Stimulated activated naive CD4-positive, alpha-beta T cell treated with Interleukin-2 at 50 U/mL for 16 hours (primary cell): ENCODE measurements around the gene MRTFA.
"Not testable (repeated sequence)": the region's sequence is repeated elsewhere in the genome, so short reads cannot be mapped to it uniquely, and the experiment has no call there.

Source experiments
- DNase-seq: peaks from one replicate; lab custom pipeline; 2025; lab: John Stamatoyannopoulos, UW

Gene MRTFA

DNA sequence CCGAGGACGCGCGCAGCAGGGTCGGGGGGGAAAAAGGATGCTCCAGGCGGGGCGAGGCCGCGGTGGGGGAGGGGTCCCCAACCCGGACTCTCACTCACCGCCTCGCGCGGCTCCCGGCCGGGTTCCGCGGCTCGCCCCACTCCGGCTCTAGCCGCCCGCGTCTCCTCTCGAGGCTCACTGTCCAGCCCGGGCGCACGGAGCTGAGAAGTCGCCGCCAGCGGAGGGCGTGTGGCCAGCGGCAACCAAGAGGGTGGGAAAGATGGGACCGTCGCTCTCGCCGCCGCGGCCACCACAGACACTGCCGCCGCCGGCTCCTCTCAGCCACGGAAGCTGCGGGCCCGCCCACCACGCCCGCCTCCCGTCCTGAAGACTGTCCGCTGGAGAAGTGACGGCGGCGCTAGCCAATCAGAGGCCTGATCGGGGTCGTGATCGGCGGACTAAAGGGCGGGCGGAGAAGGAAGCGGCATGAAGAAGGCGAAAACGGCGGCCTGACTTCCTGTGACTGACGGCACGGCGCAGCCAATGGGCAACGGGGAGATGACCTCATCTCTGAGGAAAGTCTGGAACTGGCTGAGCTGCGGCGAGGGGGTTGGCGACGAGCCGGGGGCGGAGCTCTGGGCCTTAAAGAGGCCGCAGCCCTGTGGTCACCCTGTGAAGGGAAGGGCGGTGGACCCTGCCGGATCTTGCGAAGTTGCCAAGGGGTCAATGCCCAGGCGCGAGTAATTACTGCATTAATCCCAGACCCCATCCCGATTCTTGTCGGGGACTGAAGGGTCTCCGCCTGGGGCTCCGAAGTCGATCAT is at the start of gene MRTFA:
Gene MRTFA, minus strand, starts transcription at position 340 of the 803 bp plus-strand sequence.
- peak; percentile 100 for DNase-seq

DNA sequence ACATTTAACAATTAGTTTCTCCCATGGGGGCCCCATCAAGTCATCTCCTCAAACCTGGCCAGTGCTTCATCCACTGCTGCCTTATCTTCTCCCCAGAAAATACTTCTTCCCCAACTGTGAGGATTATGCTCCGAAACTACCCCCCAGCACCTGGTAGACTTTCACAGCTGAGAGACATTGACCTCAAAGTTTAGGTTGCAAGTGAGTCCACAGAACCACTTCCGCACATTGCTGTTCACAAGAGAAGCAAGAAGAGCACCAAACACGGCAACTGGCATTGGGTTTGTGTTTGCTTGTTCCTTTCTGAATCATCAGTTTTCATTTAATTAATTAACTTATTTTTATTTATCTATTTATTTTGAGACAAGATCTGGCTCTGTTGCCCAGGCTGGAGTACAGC is 48.9 kb upstream of the MRTFA start:
- no peak for DNase-seq

DNA sequence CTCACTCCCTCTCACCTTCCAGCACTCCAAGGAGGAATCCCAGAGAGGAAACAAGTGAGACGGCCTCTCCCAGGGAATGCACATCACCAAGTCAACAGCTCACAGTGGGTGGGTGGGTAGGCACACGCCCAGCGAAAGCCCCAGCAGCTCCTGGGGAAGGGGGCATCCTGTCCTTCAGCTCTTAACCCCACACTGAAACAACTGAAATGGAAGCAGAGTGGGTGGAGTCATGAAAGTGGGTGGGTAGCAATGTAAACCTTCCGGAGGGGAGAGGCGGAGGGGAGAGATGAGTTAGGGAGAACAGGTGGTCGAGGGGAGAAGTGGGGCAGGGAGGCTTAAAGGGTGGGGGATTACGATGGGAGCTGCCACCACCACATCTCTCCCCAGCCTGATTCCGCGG is 48.2 kb upstream of the MRTFA start:
- DNase-seq: no peak

DNA sequence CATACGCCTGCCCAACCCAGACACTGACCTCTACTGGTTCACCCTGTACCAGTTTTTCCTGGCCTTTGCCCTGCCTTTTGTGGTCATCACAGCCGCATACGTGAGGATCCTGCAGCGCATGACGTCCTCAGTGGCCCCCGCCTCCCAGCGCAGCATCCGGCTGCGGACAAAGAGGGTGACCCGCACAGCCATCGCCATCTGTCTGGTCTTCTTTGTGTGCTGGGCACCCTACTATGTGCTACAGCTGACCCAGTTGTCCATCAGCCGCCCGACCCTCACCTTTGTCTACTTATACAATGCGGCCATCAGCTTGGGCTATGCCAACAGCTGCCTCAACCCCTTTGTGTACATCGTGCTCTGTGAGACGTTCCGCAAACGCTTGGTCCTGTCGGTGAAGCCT is 44.9 kb upstream of the MRTFA start:
- no peak for DNase-seq

DNA sequence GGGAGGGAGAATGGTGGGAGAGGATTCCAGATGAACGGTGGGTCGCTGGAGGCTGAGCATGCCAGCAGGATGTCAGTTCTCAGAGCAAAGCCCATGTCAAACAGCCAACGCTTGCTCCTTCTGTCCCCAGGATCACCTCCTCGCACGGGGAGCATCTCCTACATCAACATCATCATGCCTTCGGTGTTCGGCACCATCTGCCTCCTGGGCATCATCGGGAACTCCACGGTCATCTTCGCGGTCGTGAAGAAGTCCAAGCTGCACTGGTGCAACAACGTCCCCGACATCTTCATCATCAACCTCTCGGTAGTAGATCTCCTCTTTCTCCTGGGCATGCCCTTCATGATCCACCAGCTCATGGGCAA is 44.3 kb upstream of the MRTFA start:
- DNase-seq: no peak

DNA sequence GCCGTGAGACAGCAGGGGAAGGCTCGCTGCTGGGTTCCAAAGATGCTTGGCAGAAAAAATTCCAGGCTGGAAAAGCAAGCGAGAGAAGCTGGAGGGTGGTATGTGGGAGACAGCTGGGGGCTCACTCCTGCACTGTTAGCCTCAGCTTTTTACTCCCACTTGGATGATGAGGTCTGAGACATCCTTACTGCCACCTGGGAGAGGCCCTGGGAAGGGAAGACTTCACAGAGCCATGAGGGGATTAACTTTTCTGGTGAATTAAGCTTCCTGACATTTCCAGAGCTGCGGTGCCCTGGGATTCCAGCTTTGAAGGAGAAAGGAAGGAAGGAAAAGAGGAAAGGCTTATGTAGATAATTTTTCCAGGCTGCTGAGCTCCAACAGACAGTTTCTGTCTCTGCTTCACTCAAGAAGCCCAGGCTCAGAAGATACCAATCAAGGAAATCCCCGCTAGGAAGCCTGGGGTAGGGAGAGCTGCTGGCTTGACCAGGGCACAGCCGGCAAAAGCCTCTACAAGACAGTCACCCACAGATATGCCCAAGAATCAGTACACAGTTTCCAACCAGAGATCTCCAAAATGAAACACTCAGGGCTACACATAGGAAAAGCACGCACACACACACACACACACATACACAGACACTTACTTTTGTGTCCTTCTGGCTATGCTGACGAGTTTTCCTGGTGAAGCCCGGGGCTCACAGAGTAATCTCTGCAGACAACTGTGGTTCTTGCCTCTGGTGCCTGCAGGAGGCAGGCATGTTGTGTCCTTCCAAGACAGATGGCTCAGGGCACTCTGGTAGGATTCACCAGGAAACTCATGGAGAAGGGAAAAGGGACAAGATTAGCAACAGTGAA is 43.7 kb upstream of the MRTFA start:
- no peak for DNase-seq

DNA sequence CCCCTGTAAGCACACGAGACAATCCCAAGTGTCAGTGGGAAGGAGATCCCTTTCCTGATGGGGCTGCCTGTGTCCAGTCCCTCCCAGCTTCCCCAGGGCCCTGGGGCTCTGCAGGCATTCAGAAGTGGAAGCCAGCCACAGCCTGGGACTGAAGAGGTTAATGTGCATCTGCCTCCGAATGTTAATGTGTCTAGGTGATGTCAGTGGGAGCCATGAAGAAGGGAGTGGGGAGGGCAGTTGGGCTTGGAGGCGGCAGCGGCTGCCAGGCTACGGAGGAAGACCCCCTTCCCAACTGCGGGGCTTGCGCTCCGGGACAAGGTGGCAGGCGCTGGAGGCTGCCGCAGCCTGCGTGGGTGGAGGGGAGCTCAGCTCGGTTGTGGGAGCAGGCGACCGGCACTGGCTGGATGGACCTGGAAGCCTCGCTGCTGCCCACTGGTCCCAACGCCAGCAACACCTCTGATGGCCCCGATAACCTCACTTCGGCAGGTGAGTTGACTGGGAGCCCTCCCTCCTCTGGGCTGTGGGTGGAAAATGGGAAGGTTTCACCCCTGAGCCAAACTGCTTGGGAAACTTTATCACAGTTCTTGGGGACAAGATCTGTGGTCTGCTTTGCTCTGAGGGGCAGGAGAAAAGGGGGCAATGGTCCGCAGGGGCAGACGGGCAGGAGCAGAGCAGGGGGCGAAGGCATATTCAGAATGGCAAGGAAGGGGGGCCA is 42.9 kb upstream of the MRTFA start, which contains the start of gene MCHR1:
Gene MCHR1, plus strand, starts transcription at position 236 of the 715 bp plus-strand sequence. Its CDS starts 169 bp downstream, at position 405.
- no peak for DNase-seq

DNA sequence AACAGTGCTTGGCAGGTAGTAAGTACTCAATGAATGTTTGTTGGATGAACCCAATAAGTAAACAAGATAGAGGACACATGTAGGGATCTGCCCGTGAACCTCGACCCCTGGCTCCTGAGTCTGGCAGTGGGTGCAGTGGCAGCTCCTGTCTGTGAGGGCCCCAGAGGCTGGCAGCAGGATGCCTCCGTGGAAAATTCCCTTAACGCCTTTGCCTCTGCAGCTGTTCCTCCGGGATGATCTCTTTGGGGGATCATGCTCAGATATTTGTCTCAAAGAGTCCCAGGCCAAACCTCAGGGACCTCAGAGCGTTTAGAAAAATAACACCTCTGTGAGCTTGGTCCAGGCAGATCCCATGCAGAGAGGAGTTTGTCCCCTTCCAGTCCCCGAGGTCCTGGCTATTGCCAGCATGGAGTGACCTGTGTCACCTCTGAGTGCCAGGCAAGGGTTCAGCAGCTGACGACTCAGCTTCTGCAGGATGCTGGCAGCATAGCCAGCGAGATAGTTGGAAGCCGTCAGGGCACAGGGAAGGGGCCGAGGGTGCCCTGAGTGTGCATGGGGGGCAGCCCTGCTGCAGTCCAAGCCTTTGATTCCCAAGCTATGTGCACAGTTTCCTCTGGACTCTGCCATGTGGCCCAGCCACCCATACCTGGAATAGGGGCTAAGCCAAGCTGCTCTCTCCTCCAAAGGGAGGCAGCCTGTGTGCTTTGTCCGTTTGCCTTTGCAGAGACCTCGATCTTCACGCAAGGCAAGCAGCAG is 42.2 kb upstream of the MRTFA start:
- DNase-seq: no peak

DNA sequence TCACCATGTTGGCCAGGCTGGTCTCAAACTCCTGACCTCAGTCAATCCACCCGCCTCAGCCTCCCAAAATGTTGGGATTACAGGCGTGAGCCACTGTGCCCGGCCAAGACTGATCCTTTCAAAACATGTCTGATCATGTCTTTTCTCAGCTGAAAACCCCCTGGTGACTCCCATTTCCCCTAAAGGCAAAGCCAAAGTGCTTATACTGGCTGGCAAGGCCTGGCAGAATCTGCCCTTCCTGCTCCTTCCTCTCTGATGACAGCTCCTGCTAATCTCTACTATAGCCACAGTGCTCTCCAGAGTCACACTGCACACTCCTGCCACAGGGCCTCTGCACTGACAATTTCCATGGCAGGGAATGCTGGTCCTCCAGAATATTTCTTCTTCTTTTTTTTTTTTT is 40.1 kb upstream of the MRTFA start:
- no peak for DNase-seq

DNA sequence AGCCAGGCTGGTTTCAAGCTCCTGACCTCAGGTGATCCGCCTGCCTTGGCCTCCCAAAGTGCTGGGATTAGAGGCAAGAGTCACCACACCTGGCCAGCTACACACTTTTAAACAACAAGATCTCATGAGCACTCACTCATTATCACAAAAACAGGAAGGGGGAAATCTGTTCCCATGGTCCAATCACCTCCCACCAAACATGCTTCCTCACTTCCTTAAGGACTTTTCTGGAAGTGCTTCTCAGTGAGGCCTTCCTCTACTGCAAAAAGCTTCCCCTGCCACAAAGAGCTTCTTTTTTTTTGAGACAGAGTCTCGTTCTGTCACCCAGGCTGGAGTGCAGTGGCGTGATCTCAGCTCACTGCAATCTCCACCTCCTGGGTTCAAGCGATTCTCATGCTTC is 39.6 kb upstream of the MRTFA start:
- not testable (repeated sequence) for DNase-seq

DNA sequence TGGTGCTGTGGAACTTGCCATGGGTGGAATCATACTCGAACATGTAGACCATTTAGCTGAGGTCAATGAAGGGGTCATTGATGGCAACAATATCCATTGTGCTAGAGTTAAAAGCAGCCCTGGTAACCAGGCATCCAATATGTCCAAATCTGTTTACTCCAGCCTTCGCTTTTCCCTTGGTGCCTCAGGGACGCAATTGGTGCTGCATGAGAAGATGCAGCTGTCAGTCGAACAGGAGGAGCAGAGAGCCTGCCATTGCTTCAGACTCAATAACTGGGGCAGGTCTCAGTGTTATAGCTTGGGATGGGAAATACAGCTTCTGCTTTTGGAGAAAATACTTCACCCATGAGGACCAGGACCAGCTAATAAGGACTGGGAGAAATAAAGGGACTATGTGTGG is 37.8 kb upstream of the MRTFA start:
- DNase-seq: no peak

DNA sequence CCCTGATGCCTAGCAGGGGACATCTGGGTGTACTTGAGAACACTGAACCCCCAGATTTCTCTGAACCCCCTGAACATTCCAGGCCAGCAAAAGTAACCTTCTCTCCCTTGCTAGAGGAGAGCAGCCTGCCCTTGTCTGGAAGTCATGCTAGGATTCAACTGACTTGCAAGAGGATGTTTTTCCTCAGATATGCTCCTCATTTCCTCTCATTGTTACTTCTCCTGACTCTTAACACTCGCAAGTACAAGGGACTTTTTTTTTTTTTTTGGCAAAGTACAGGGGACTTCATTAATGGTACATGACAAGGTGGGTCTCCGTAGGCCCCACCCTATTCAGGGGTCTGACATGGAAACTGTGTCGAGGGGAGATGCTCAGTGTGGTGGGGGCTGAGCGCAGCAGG is 36.5 kb upstream of the MRTFA start:
- no peak for DNase-seq

DNA sequence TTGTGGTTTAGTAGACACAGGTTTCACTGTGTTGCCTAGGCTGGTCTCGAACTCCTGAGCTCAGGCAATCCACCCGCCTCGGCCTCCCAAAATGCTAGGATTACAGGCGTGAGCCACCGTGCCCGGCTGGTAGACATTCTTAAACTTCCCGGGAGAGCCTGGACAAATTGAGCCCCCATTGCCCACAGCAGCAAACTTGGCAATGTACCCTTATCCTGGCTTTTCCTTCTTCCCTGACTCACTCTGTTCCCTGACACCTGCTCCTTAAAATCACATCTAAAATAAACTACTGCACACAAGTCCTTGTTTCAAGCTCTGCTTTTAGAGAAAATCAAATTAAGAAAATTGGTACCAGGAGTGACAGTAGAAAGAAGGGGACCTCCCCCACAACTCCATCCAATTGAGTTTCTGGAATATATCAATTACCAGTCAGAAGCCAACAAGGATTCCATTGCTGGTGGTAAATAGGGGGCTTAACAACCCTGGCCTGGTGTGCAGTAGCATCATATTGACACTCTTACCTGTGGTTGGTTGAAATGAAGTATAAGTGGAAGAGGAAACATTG is 35.4 kb upstream of the MRTFA start:
- no peak for DNase-seq

DNA sequence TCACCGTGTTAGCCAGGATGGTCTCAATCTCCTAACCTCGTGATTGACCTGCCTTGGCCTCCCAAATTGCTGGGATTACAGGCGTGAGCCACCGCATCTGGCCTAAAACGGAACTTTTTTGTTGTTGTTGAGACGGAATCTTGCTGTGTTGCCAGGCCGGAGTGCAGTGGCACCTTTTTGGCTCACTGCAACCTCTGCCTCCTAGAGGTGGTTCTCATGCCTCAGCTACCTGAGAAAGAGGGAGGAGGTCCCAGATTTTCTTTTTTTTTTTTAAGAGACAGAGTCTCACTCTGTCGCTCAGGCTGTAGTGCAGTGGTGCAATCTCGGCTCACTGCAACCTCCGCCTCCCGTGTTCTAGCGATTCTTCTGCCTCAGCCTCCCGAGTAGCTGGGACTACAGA is 34.9 kb upstream of the MRTFA start:
- DNase-seq: no peak

DNA sequence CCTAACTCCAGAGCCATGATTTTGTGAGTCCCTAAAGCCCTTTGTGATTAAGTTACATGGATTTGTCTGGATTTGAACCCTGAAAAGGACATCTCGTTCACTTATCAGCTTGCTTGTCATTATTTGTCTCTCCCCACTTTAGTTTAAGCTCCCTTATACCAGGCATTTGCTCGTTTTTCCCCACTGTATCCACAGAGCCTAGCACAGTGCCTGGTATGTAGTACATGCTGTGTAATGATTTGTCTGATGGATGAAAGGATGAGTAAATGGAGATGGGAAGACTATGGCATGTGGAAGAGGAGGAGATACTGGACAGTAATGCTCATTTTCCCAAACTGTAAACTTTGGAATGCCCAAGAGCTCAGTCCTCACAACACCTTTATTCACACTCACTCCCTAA is 33.5 kb upstream of the MRTFA start:
- DNase-seq: no peak

DNA sequence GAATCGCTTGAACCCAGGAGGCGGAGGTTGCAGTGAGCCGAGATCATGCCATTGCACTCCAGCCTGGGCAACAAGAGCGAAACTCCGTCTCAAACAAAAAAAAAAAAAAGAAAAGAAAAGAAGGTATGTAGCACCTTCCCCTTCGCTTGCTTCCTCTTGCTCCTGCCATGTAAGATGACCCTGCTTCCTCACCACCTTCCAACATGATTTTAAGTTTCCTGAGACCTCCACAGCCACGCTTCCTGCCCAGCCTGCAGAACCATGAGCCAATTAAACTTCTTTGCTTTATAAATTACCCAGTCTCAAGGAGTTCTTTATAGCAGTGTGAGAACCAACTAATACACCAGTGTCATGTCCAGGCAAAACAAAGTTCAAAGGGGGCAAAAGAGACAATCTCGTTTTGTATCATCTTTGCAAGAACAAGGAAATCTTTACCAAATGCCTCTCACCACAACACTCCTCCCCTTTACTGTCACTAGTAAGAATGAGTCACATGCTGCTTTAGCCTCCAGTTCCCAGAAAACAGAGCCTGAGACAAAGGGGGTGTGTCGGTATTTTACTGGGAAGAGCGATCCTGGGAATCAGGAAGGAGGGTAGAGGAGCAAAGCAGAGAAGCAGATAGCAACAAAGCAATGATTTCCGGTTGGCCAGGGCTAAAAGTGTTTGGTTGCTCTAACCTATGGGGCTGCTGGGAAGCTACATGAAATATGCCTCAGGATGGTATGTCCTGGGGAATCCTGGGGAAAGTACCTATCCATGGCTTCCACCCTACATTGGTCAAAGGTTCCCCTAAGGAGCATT is 32.3 kb upstream of the MRTFA start:
- DNase-seq: no peak

DNA sequence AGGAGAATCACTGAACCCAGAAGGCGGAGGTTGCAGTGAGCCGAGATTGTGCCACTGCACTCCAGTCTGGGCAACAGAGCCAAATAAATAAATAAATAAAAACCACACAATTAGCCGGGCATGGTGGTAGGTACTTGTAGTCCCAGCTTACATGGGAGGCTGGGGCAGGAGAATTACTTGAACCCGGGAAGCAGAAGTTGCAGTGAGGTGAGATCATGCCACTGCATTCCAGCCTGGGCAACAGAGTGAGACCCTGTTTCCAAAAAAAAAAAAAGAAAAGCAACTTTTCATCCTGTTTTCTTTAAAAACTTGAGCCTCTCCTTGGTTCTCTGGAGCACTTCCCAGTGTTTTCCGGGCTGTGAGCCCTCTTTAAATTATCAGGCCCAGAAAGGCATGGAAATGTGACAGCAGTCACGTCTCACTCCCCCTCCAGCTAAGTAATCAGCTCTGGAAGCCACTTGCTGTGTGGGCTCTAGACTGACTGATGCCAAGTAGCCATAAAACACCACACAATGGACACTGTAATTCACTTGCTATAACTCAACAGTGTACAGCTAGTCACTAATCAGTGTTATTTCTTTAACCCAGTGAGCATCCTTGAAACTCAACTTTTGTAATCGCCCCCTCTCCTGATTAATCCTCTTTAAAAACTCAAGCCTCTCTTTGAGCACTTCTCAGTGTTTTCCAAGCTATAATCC is 29.8 kb upstream of the MRTFA start:
- no peak for DNase-seq

DNA sequence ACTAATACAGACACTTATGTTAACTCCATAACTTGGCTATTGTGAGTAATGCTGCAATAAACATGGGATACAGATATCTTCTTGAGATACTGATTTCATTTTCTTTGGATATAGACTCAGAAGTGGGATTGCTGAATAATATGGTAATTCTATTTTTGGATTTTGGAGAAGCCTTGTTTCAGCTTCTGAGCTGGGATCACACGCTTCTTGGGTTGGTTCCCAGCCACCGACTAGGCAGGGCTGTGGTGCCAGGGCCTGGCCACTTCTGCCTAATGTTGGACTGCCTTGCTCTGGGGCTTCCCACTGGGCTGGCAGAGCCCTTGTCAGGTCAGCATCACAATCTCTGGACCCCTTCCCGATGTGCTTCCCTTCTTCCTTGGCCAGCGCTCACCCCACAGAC is 28.8 kb upstream of the MRTFA start:
- no peak for DNase-seq

DNA sequence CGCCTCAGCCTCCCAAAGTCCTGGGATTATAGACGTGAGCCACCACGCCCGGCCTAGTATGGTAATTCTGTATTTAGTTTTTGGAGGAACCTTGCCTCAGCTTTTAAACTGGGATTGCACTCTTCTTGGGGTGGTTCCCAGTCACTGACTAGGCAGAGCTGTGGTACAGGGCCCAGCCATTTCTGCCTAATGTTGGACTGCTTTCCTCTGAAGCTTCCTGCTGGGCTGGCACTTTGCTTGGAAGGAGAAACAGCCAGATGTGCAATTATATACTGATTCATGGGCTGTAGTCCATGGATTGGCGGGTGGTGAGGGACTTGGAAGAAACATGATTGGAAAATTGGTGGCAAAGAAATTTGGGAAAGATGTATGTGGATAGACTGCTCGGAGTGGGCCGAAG is 25.2 kb upstream of the MRTFA start:
- no peak for DNase-seq

DNA sequence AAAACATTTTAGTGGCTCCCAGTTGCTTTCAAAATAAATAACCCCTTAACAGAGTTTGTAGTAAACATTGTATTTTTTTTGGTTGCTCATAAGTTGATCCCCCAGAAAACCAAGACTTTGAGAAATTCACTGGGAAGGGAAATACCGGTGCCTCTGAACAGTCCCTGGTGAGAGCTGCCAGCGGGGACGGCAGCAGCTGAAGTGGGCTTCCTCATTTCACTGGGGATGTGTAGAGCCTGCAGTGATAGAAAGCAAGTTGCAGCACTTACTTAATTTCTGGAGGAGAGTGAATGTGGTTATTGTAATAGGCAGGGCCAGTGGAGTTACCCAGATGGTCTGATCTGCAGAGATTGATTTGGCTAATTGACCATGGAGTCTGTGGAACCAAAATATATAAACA is 24.2 kb upstream of the MRTFA start:
- DNase-seq: no peak
